ENCODE measurements around the gene OTOG. TPM values are rescaled to one million over a fixed set of nuclear protein-coding genes. Genes with fewer than 3 reads are reported as not detected.

Gene OTOG
- total RNA-seq, 1 experiment from 2014 or later = not detected

GRCh38 chr11:17601676-17602075 is 54.6 kb downstream of the OTOG start:
- ATAC-seq = no peak
- BruUV-seq (replicated peaks) = no TSS peak
- ChIA-PET POLR2A (ENCODE audit: unreplicated experiment) (no interaction called here), CTCF (no interaction called here)
- Histone ChIP-seq H4K20me1 (ENCODE audit: low read length) (no peaks in the 10 kb centered on the region), H3K9me3 (ENCODE audit: low read length) (no peaks in the 10 kb centered on the region), H3K4me2 (ENCODE audit: low read length) (no peak overlapping the region), H3K36me3 (ENCODE audit: low read depth, low read length) (no peaks in the 10 kb centered on the region), H3K4me1 (ENCODE audit: insufficient read depth, low read length) (no peaks in the 10 kb centered on the region), H3F3A (ENCODE audit: low read length, unreplicated experiment) (no peaks in the 10 kb centered on the region), H3K9ac (ENCODE audit: low read length) (no peak overlapping the region), H3K9me2 (replicated peaks; ENCODE audit: low read length) (no peaks in the 10 kb centered on the region), H3K27ac (ENCODE audit: low read length) (no peak overlapping the region), H3K27me3 (ENCODE audit: low read length) (no peaks in the 10 kb centered on the region), H3K79me2 (ENCODE audit: low read length) (no peaks in the 10 kb centered on the region), H3K4me3 (ENCODE audit: low read length) (no peak overlapping the region), H2AFZ (ENCODE audit: low read length) (no peak overlapping the region)
- DNase-seq = no peak
- TF ChIP-seq EZH2 (IDR thresholded peaks at IDR 0.05; ENCODE audit: low read length, unreplicated experiment) (no peak), CTCF (conservative IDR thresholded peaks at IDR 0.05; ENCODE audit: low read depth, low read length) (no peak), EZH2phosphoT487 (IDR thresholded peaks at IDR 0.05; ENCODE audit: borderline replicate concordance, low read length) (no peak)
- intact Hi-C loops (cut with micrococcal nuclease) = no loop called here

GRCh38 chr11:17602105-17603001 is 55.3 kb downstream of the OTOG start:
- H2AFZ ChIP-seq (ENCODE audit: low read length) = no peak overlapping the region
- no peaks in the 10 kb centered on the region for H3F3A ChIP-seq (ENCODE audit: low read length, unreplicated experiment)
- no peak overlapping the region for H3K4me3 ChIP-seq (ENCODE audit: low read length)
- H3K9me2 ChIP-seq (replicated peaks; ENCODE audit: low read length) = no peaks in the 10 kb centered on the region
- H3K9me3 ChIP-seq (ENCODE audit: low read length) = no peaks in the 10 kb centered on the region
- no peak overlapping the region for H3K27ac ChIP-seq (ENCODE audit: low read length)
- H3K27me3 ChIP-seq (ENCODE audit: low read length) = no peaks in the 10 kb centered on the region
- H4K20me1 ChIP-seq (ENCODE audit: low read length) = no peaks in the 10 kb centered on the region
- DNase-seq (no peak), ATAC-seq (no peak)
- no peak overlapping the region for H3K4me2 ChIP-seq (ENCODE audit: low read length)
- H3K9ac ChIP-seq (ENCODE audit: low read length) = no peak overlapping the region
- intact Hi-C loops (cut with micrococcal nuclease) = no loop called here
- no peaks in the 10 kb centered on the region for H3K4me1 ChIP-seq (ENCODE audit: insufficient read depth, low read length)
- BruUV-seq (replicated peaks) = no TSS peak
- TF ChIP-seq EZH2phosphoT487 (IDR thresholded peaks at IDR 0.05; ENCODE audit: borderline replicate concordance, low read length) (no peak), EZH2 (IDR thresholded peaks at IDR 0.05; ENCODE audit: low read length, unreplicated experiment) (no peak), CTCF (conservative IDR thresholded peaks at IDR 0.05; ENCODE audit: low read depth, low read length) (no peak)
- ChIA-PET CTCF (no interaction called here), POLR2A (ENCODE audit: unreplicated experiment) (no interaction called here)
- no peaks in the 10 kb centered on the region for H3K79me2 ChIP-seq (ENCODE audit: low read length)
- no peaks in the 10 kb centered on the region for H3K36me3 ChIP-seq (ENCODE audit: low read depth, low read length)
